Measurements from ENCODE around the gene SLC12A7. TPM values are rescaled to one million over a fixed set of nuclear protein-coding genes. Genes with fewer than 3 reads are reported as not detected.

The SLC12A7 gene
- polyA plus RNA-seq, 1 donor (not counting 4 experiments of a cell fraction or from before 2014, with no cell fraction given): 1.5 TPM

- H2AFZ ChIP-seq (ENCODE audit: control insufficient read depth, low read length): no peak overlapping the region
- no peak overlapping the region for H3K27ac ChIP-seq (ENCODE audit: control insufficient read depth, insufficient read depth, low read length)
- dilution Hi-C loops (cut with MboI; ENCODE audit: extremely low pct_ligation_motif_present, low sequenced_read_pairs): no loop called here
- H3K4me1 ChIP-seq (ENCODE audit: control insufficient read depth, extremely low read depth, insufficient read depth, low read length): peaks cover 9% of the 10 kb centered on the region
- no peak overlapping the region for H3K4me2 ChIP-seq (ENCODE audit: control insufficient read depth, extremely low read depth, insufficient read depth, low read depth, low read length)
- H3K27me3 ChIP-seq (ENCODE audit: control insufficient read depth, extremely low read depth, insufficient read depth, low read length): peaks cover 46% of the 10 kb centered on the region
- H4K20me1 ChIP-seq (ENCODE audit: control insufficient read depth, extremely low read depth, insufficient read depth, low read length): peaks cover 4% of the 10 kb centered on the region
- no peaks in the 10 kb centered on the region for H3K79me2 ChIP-seq (ENCODE audit: control insufficient read depth, insufficient read depth, low read length)
- no peaks in the 10 kb centered on the region for H3K9me1 ChIP-seq (ENCODE audit: control insufficient read depth, extremely low read depth, insufficient read depth, low read length)
- TF ChIP-seq CTCF (optimal IDR thresholded peaks at IDR 0.05 in 1 of 3, IDR thresholded peaks at IDR 0.05 in 1 of 3, conservative IDR thresholded peaks at IDR 0.05 in 1 of 3; ENCODE audit: extremely low read depth in 1 of 3, insufficient read depth in 2 of 3, low read length in 3 of 3) (no peak), EZH2 (IDR thresholded peaks at IDR 0.05; ENCODE audit: low read length) (no peak)
- H3K4me3 ChIP-seq (ENCODE audit: control insufficient read depth in 2 of 3, extremely low read depth in 1 of 3, insufficient read depth in 2 of 3, low read depth in 1 of 3, low read length in 3 of 3): no peak overlapping the region
- DNase-seq (ENCODE audit: low read depth, low spot score) (no peak), FAIRE-seq (no peak)
- H3K9ac ChIP-seq (ENCODE audit: control insufficient read depth, extremely low read depth, insufficient read depth, low read length): no peak overlapping the region
- no peaks in the 10 kb centered on the region for H3K36me3 ChIP-seq (ENCODE audit: control insufficient read depth in 2 of 2, extremely low read depth in 1 of 2, insufficient read depth in 2 of 2, low read length in 2 of 2)
- no peaks in the 10 kb centered on the region for H3K9me3 ChIP-seq (ENCODE audit: control insufficient read depth, low read depth, low read length)
Observed at GRCh38 chr5:1121891-1122290, 10.0 kb upstream of the SLC12A7 start.

GRCh38 chr5:1121044-1121443 lies 9.2 kb upstream of the SLC12A7 start:
- H3K9me1 ChIP-seq (ENCODE audit: control insufficient read depth, extremely low read depth, insufficient read depth, low read length): no peaks in the 10 kb centered on the region
- H2AFZ ChIP-seq (ENCODE audit: control insufficient read depth, low read length): no peak overlapping the region
- H3K4me3 ChIP-seq (ENCODE audit: control insufficient read depth in 2 of 3, extremely low read depth in 1 of 3, insufficient read depth in 2 of 3, low read depth in 1 of 3, low read length in 3 of 3): no peak overlapping the region
- peaks cover 9% of the 10 kb centered on the region for H3K4me1 ChIP-seq (ENCODE audit: control insufficient read depth, extremely low read depth, insufficient read depth, low read length)
- no peak for DNase-seq (ENCODE audit: low read depth, low spot score)
- H3K4me2 ChIP-seq (ENCODE audit: control insufficient read depth, extremely low read depth, insufficient read depth, low read depth, low read length): no peak overlapping the region
- no peaks in the 10 kb centered on the region for H3K79me2 ChIP-seq (ENCODE audit: control insufficient read depth, insufficient read depth, low read length)
- dilution Hi-C loops (cut with MboI; ENCODE audit: extremely low pct_ligation_motif_present, low sequenced_read_pairs): no loop called here
- TF ChIP-seq EZH2 (IDR thresholded peaks at IDR 0.05; ENCODE audit: low read length) (no peak), CTCF (optimal IDR thresholded peaks at IDR 0.05 in 1 of 3, IDR thresholded peaks at IDR 0.05 in 1 of 3, conservative IDR thresholded peaks at IDR 0.05 in 1 of 3; ENCODE audit: extremely low read depth in 1 of 3, insufficient read depth in 2 of 3, low read length in 3 of 3) (no peak)
- H3K9me3 ChIP-seq (ENCODE audit: control insufficient read depth, low read depth, low read length): no peaks in the 10 kb centered on the region
- H3K9ac ChIP-seq (ENCODE audit: control insufficient read depth, extremely low read depth, insufficient read depth, low read length): no peak overlapping the region
- H3K27me3 ChIP-seq (ENCODE audit: control insufficient read depth, extremely low read depth, insufficient read depth, low read length): peaks cover 46% of the 10 kb centered on the region
- H3K36me3 ChIP-seq (ENCODE audit: control insufficient read depth in 2 of 2, extremely low read depth in 1 of 2, insufficient read depth in 2 of 2, low read length in 2 of 2): no peaks in the 10 kb centered on the region
- FAIRE-seq: no peak
- peaks cover 4% of the 10 kb centered on the region for H4K20me1 ChIP-seq (ENCODE audit: control insufficient read depth, extremely low read depth, insufficient read depth, low read length)
- no peak overlapping the region for H3K27ac ChIP-seq (ENCODE audit: control insufficient read depth, insufficient read depth, low read length)

Measured in keratinocyte (primary cell).